GM23248 (cell line): ENCODE measurements around the gene SLIT3.

ENCODE experiments used
- EZH2 ChIP-seq: fragments of 200-600 bp; sonication (generic); IDR thresholded peaks from 2 replicates; pipeline ENCODE4 v1.6.1; 2018; ENCODE audit warnings: antibody characterized with exemption, mild to moderate bottlenecking; ENCODE audit not compliant: insufficient read depth, poor library complexity, severe bottlenecking
- EZH2phosphoT487 ChIP-seq: fragments of 200-600 bp; sonication (generic); IDR thresholded peaks from 2 replicates; pipeline ENCODE4 v1.6.1; 2018; ENCODE audit warnings: antibody characterized with exemption, moderate library complexity, mild to moderate bottlenecking, low read depth; ENCODE audit not compliant: insufficient read depth

DNA sequence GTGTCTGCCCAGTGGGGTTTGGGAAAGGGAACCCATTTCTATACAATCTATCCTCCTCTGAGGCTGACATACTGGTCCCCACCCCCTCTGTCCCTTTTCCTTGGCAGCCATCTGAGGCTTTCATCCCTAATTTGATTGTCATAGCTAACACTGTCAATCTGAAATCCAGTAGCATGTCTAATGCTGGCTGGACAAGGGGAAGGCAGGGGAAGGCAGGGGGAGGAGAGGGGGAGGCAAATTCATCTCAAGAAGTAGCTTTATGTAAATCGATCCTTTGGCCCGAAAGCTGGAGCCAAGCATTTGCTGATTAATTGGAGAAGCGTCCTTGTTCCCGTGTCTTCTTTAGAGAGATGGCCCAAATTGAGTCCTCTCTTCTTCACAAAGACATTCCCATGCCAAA, 407.7 kb downstream of the SLIT3 start:
- no peak for TF ChIP-seq EZH2
- TF ChIP-seq EZH2phosphoT487: no peak
